H1 (cell line): ENCODE measurements around the gene GRB14. TPM values are rescaled to one million over a fixed set of nuclear protein-coding genes. Genes with fewer than 3 reads are reported as not detected.

Experiments used
- JUND ChIP-seq: IDR thresholded peaks from 2 replicates; pipeline ENCODE4 v1.6.1; 2011; ENCODE audit warnings: mild to moderate bottlenecking, improper control_type of control experiment, low read length
- NANOG ChIP-seq: IDR thresholded peaks from 2 replicates; pipeline ENCODE4 v1.6.1; 2011; ENCODE audit warnings: low read length, low read depth, mild to moderate bottlenecking, inconsistent platforms; ENCODE audit not compliant: insufficient read depth, poor library complexity, severe bottlenecking
- POLR2A ChIP-seq, 2 experiments: IDR thresholded peaks; 1 replicate in 1 of 2; 2 replicates in 1 of 2; pipeline ENCODE4 v1.6.1; 2011; ENCODE audit warnings: low read depth in 2 of 2, low read length in 2 of 2, mild to moderate bottlenecking in 2 of 2; ENCODE audit errors: control extremely low read depth in 1 of 2
- TCF12 ChIP-seq: IDR thresholded peaks from 2 replicates; pipeline ENCODE4 v1.6.1; 2011; ENCODE audit warnings: low read depth, mild to moderate bottlenecking, low read length
- polyA plus RNA-seq, 7 experiments: library from polyadenylated mRNA; depleted of rRNA in 3 of 7; stranded (reverse) in 5 of 7; unstranded in 2 of 7; fragments of >200 nt in 5 of 7; fragments of 200-250 nt in 2 of 7; gene quantifications; 1 replicate in 5 of 7; 2 replicates in 1 of 7; 4 replicates in 1 of 7; pipeline versions ENCODE4 v1.2.1 to v1.2.3, GENCODE V29; 2011 to 2013; ENCODE audit warnings: missing spikeins in 2 of 7, mixed read lengths in 2 of 7
- total RNA-seq: library from RNA; stranded (reverse); fragmentation: NEBNext Ultra II Directional; extraction: Animal tissue kit (Norgen Biotek cat#: 25700); gene quantifications from 2 replicates; pipeline ENCODE4 v1.2.1, GENCODE V29; 2021
- TF ChIP-seq, protein P1 (sequence below): fragments of 300-600 bp; sonication (generic); IDR thresholded peaks from 2 replicates; pipeline ENCODE4 v1.7.1; 2012; ENCODE audit warnings: low read length, moderate library complexity, mild to moderate bottlenecking, inconsistent platforms; ENCODE audit not compliant: insufficient replicate concordance
- TF ChIP-seq, protein P2 (sequence below), 3 experiments: IDR thresholded peaks; 1 replicate in 2 of 3; 2 replicates in 1 of 3; pipeline versions ENCODE4 v1.5.1 to v1.6.1; 2011; ENCODE audit warnings: low read length in 3 of 3, mild to moderate bottlenecking in 3 of 3, inconsistent platforms in 2 of 3, low read depth in 1 of 3, moderate library complexity in 1 of 3; ENCODE audit not compliant: insufficient read depth in 1 of 3; ENCODE audit errors: control extremely low read depth in 1 of 3
- TF ChIP-seq, protein P3 (sequence below): IDR thresholded peaks from 2 replicates; pipeline ENCODE4 v1.6.1; 2012; ENCODE audit warnings: inconsistent platforms

The GRB14 gene
- total and polyA plus RNA-seq, 2 of the 8 experiments (the other 6 are each of a cell fraction or from before 2014, with no cell fraction given), result 2.5 to 11.6 TPM

DNA sequence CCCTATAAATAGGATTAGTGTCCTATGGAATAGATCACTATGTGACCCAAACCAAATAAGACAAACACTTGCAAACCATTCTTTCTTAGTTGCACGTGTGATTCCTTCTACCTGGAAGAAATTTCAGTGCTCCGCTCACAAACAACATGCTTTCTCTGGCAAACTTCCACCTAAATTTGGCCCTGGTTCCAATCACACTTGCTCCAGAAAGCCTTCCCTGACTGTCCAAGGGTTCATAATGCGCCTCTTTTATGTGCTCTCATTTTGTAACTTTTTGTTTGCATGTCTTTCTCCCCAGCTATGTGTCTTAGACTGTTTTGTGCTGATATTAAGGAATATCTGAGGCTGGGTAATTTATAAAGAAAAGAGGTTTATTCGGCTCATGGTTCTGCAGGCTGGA lies 69.8 kb downstream of the GRB14 start (continued):
- TF ChIP-seq, protein P1, sequence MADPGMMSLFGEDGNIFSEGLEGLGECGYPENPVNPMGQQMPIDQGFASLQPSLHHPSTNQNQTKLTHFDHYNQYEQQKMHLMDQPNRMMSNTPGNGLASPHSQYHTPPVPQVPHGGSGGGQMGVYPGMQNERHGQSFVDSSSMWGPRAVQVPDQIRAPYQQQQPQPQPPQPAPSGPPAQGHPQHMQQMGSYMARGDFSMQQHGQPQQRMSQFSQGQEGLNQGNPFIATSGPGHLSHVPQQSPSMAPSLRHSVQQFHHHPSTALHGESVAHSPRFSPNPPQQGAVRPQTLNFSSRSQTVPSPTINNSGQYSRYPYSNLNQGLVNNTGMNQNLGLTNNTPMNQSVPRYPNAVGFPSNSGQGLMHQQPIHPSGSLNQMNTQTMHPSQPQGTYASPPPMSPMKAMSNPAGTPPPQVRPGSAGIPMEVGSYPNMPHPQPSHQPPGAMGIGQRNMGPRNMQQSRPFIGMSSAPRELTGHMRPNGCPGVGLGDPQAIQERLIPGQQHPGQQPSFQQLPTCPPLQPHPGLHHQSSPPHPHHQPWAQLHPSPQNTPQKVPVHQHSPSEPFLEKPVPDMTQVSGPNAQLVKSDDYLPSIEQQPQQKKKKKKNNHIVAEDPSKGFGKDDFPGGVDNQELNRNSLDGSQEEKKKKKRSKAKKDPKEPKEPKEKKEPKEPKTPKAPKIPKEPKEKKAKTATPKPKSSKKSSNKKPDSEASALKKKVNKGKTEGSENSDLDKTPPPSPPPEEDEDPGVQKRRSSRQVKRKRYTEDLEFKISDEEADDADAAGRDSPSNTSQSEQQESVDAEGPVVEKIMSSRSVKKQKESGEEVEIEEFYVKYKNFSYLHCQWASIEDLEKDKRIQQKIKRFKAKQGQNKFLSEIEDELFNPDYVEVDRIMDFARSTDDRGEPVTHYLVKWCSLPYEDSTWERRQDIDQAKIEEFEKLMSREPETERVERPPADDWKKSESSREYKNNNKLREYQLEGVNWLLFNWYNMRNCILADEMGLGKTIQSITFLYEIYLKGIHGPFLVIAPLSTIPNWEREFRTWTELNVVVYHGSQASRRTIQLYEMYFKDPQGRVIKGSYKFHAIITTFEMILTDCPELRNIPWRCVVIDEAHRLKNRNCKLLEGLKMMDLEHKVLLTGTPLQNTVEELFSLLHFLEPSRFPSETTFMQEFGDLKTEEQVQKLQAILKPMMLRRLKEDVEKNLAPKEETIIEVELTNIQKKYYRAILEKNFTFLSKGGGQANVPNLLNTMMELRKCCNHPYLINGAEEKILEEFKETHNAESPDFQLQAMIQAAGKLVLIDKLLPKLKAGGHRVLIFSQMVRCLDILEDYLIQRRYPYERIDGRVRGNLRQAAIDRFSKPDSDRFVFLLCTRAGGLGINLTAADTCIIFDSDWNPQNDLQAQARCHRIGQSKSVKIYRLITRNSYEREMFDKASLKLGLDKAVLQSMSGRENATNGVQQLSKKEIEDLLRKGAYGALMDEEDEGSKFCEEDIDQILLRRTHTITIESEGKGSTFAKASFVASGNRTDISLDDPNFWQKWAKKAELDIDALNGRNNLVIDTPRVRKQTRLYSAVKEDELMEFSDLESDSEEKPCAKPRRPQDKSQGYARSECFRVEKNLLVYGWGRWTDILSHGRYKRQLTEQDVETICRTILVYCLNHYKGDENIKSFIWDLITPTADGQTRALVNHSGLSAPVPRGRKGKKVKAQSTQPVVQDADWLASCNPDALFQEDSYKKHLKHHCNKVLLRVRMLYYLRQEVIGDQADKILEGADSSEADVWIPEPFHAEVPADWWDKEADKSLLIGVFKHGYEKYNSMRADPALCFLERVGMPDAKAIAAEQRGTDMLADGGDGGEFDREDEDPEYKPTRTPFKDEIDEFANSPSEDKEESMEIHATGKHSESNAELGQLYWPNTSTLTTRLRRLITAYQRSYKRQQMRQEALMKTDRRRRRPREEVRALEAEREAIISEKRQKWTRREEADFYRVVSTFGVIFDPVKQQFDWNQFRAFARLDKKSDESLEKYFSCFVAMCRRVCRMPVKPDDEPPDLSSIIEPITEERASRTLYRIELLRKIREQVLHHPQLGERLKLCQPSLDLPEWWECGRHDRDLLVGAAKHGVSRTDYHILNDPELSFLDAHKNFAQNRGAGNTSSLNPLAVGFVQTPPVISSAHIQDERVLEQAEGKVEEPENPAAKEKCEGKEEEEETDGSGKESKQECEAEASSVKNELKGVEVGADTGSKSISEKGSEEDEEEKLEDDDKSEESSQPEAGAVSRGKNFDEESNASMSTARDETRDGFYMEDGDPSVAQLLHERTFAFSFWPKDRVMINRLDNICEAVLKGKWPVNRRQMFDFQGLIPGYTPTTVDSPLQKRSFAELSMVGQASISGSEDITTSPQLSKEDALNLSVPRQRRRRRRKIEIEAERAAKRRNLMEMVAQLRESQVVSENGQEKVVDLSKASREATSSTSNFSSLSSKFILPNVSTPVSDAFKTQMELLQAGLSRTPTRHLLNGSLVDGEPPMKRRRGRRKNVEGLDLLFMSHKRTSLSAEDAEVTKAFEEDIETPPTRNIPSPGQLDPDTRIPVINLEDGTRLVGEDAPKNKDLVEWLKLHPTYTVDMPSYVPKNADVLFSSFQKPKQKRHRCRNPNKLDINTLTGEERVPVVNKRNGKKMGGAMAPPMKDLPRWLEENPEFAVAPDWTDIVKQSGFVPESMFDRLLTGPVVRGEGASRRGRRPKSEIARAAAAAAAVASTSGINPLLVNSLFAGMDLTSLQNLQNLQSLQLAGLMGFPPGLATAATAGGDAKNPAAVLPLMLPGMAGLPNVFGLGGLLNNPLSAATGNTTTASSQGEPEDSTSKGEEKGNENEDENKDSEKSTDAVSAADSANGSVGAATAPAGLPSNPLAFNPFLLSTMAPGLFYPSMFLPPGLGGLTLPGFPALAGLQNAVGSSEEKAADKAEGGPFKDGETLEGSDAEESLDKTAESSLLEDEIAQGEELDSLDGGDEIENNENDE, result no peak
- TF ChIP-seq POLR2A (IDR thresholded peaks at IDR 0.05; ENCODE audit: control extremely low read depth in 1 of 2, low read depth in 2 of 2, low read length in 2 of 2), result no peak
- TF ChIP-seq TCF12, result no peak
- TF ChIP-seq, protein P2, sequence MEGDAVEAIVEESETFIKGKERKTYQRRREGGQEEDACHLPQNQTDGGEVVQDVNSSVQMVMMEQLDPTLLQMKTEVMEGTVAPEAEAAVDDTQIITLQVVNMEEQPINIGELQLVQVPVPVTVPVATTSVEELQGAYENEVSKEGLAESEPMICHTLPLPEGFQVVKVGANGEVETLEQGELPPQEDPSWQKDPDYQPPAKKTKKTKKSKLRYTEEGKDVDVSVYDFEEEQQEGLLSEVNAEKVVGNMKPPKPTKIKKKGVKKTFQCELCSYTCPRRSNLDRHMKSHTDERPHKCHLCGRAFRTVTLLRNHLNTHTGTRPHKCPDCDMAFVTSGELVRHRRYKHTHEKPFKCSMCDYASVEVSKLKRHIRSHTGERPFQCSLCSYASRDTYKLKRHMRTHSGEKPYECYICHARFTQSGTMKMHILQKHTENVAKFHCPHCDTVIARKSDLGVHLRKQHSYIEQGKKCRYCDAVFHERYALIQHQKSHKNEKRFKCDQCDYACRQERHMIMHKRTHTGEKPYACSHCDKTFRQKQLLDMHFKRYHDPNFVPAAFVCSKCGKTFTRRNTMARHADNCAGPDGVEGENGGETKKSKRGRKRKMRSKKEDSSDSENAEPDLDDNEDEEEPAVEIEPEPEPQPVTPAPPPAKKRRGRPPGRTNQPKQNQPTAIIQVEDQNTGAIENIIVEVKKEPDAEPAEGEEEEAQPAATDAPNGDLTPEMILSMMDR (IDR thresholded peaks at IDR 0.05; ENCODE audit: control extremely low read depth in 1 of 3, insufficient read depth in 1 of 3, low read depth in 1 of 3, low read length in 3 of 3), result no peak
- no peak for TF ChIP-seq NANOG
- TF ChIP-seq, protein P3, sequence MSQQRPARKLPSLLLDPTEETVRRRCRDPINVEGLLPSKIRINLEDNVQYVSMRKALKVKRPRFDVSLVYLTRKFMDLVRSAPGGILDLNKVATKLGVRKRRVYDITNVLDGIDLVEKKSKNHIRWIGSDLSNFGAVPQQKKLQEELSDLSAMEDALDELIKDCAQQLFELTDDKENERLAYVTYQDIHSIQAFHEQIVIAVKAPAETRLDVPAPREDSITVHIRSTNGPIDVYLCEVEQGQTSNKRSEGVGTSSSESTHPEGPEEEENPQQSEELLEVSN, result no peak
- TF ChIP-seq JUND, result no peak
